Endodermal cell (in vitro differentiated cells): ENCODE data around the gene CCKAR. TPM values are rescaled to one million over a fixed set of nuclear protein-coding genes. Genes with fewer than 3 reads are reported as not detected.

Experiments used
- DNase-seq: peaks from one replicate; pipeline ENCODE4 v3.0.0-alpha.2; 2017
- H3K27ac ChIP-seq: 2 replicates; pipeline ENCODE4 v1.5.1; 2013; ENCODE audit warnings: mild to moderate bottlenecking, low read depth, low read length, moderate library complexity
- H3K27me3 ChIP-seq: 2 replicates; pipeline ENCODE4 v1.6.1; 2013; ENCODE audit warnings: mild to moderate bottlenecking, low read length, moderate library complexity; ENCODE audit not compliant: insufficient read depth, control insufficient read depth, poor library complexity, severe bottlenecking
- H3K36me3 ChIP-seq: 2 replicates; pipeline ENCODE4 v1.7.0; 2013; ENCODE audit warnings: mild to moderate bottlenecking, low read length, moderate library complexity; ENCODE audit not compliant: control insufficient read depth, insufficient read depth
- H3K4me1 ChIP-seq: one replicate; pipeline ENCODE4 v1.7.0; 2013; ENCODE audit warnings: low read length; ENCODE audit not compliant: control insufficient read depth, insufficient read depth
- H3K4me3 ChIP-seq: 2 replicates; pipeline ENCODE4 v1.5.1; 2013; ENCODE audit warnings: mild to moderate bottlenecking, low read length, moderate library complexity
- H3K9ac ChIP-seq: 2 replicates; pipeline ENCODE4 v1.6.1; 2013; ENCODE audit warnings: mild to moderate bottlenecking, low read length, moderate library complexity; ENCODE audit not compliant: poor library complexity, severe bottlenecking; ENCODE audit errors: extremely low read depth
- H3K9me3 ChIP-seq: 2 replicates; pipeline ENCODE4 v1.6.1; 2013; ENCODE audit warnings: mild to moderate bottlenecking, low read length, moderate library complexity; ENCODE audit not compliant: control insufficient read depth
- H3K27ac Mint-ChIP-seq: 2 replicates; pipeline ENCODE4 v1.8.0; 2020; ENCODE audit warnings: mixed read lengths
- H3K27me3 Mint-ChIP-seq: 2 replicates; pipeline ENCODE4 v1.8.0; 2021; ENCODE audit warnings: mild to moderate bottlenecking, mixed read lengths; ENCODE audit not compliant: insufficient read depth
- H3K36me3 Mint-ChIP-seq: 2 replicates; pipeline ENCODE4 v1.8.0; 2020; ENCODE audit warnings: low read depth, mixed read lengths
- H3K4me1 Mint-ChIP-seq: 2 replicates; pipeline ENCODE4 v1.8.0; 2020; ENCODE audit warnings: mixed read lengths
- H3K4me3 Mint-ChIP-seq: 2 replicates; pipeline ENCODE4 v1.8.0; 2020; ENCODE audit warnings: mild to moderate bottlenecking, moderate library complexity, mixed read lengths
- H3K9me3 Mint-ChIP-seq: 2 replicates; pipeline ENCODE4 v1.8.0; 2020; ENCODE audit warnings: mild to moderate bottlenecking, mixed read lengths
- WGBS, 2 experiments: methylation state at CpG; one replicate each; pipeline versions ENCODE4 v1.1.5 to v1.1.7; 2013; ENCODE audit warnings: missing lambda C conversion rate in 2 of 2, mixed read lengths in 1 of 2; ENCODE audit not compliant: insufficient coverage in 1 of 2, insufficient read length in 1 of 2; 5-methylcytosine and 5-hydroxymethylcytosine counted together
- total RNA-seq, 2 donors: library from RNA; stranded (reverse); fragmentation: NEBNext Ultra II Directional in 1 of 2; extraction: Animal tissue kit (Norgen Biotek cat#: 25700) in 1 of 2; gene quantifications; 2 replicates in 1 of 2; 3 replicates in 1 of 2; pipeline ENCODE4 v1.2.1, GENCODE V29; 2021
- TF ChIP-seq, protein P1 (sequence below): fragments of 200-600 bp; sonication (generic); conservative IDR thresholded peaks from 2 replicates; pipeline ENCODE4 v1.5.0; 2021; ENCODE audit warnings: antibody characterized with exemption, mild to moderate bottlenecking

CCKAR gene
- total RNA-seq, 2 donors from 2014 or later: not detected

DNA sequence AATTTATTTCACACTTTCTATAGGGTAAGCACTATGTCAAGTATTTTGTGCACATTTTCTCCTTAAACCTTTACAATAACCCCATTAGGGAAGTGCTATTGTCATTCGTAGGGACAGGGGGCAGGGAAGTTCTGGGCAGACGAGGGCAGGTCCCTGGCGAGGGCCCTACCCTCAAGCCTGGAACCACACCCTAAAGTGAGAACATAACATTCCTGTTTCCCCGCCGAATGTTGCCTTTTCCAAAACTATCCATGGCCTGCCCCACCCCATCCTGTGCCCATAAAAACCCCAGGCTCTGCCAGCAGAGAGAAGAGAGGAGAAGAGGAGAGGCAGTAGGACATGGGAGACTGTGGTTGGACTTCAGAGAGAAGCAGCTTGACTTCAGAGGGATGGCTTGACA lies 39.8 kb upstream of the CCKAR start:
- H3K9ac ChIP-seq: no peak overlapping the region
- DNase-seq: no peak
- no peak overlapping the region for H3K4me3 ChIP-seq
- H3K27me3 ChIP-seq: no peaks in the 10 kb centered on the region
- H3K4me1 Mint-ChIP-seq: no peaks in the 10 kb centered on the region
- no peaks in the 10 kb centered on the region for H3K27me3 Mint-ChIP-seq
- H3K36me3 Mint-ChIP-seq: no peaks in the 10 kb centered on the region
- no peaks in the 10 kb centered on the region for H3K9me3 ChIP-seq
- H3K9me3 Mint-ChIP-seq: peaks cover 2% of the 10 kb centered on the region
- no peaks in the 10 kb centered on the region for H3K4me1 ChIP-seq
- H3K27ac ChIP-seq: no peak overlapping the region
- 84 to 90% methylated on average over 3 to 5 of the region's 5 CpGs for WGBS, 2 experiments
- TF ChIP-seq, protein P1, sequence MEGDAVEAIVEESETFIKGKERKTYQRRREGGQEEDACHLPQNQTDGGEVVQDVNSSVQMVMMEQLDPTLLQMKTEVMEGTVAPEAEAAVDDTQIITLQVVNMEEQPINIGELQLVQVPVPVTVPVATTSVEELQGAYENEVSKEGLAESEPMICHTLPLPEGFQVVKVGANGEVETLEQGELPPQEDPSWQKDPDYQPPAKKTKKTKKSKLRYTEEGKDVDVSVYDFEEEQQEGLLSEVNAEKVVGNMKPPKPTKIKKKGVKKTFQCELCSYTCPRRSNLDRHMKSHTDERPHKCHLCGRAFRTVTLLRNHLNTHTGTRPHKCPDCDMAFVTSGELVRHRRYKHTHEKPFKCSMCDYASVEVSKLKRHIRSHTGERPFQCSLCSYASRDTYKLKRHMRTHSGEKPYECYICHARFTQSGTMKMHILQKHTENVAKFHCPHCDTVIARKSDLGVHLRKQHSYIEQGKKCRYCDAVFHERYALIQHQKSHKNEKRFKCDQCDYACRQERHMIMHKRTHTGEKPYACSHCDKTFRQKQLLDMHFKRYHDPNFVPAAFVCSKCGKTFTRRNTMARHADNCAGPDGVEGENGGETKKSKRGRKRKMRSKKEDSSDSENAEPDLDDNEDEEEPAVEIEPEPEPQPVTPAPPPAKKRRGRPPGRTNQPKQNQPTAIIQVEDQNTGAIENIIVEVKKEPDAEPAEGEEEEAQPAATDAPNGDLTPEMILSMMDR: no peak
- no peak overlapping the region for H3K27ac Mint-ChIP-seq
- H3K36me3 ChIP-seq: no peaks in the 10 kb centered on the region
- no peak overlapping the region for H3K4me3 Mint-ChIP-seq

DNA sequence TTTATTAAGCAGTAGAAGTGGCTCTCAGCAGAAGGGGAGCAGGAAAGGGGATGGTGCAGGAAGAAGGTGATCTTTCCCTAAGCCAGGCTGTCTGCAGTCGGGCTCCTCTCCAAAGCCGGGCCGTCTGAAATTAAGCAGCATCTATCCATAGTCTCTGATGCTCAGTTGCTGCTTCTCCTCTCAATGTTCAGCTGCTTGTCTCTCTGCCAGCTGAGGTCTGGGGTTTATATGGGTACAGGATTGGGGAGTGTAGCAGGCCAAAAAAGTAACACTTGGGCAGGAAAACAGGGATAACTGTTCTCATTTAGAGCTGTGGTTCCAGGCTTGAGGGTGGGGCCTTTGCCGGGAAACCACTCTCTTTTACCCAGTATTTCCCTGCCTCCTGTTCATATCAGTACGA lies 39.2 kb upstream of the CCKAR start:
- no peaks in the 10 kb centered on the region for H3K27me3 ChIP-seq
- no peak overlapping the region for H3K9ac ChIP-seq
- no peaks in the 10 kb centered on the region for H3K4me1 ChIP-seq
- Mint-ChIP-seq H3K27ac (no peak overlapping the region), H3K36me3 (no peaks in the 10 kb centered on the region), H3K4me3 (no peak overlapping the region), H3K9me3 (peaks cover 2% of the 10 kb centered on the region), H3K4me1 (no peaks in the 10 kb centered on the region), H3K27me3 (no peaks in the 10 kb centered on the region)
- H3K27ac ChIP-seq: no peak overlapping the region
- H3K36me3 ChIP-seq: no peaks in the 10 kb centered on the region
- no peak for DNase-seq
- TF ChIP-seq, protein P1: no peak
- WGBS, 2 experiments: 78 to 87% methylated on average over 4 to 5 of the region's 5 CpGs
- H3K9me3 ChIP-seq: no peaks in the 10 kb centered on the region
- H3K4me3 ChIP-seq: no peak overlapping the region

DNA sequence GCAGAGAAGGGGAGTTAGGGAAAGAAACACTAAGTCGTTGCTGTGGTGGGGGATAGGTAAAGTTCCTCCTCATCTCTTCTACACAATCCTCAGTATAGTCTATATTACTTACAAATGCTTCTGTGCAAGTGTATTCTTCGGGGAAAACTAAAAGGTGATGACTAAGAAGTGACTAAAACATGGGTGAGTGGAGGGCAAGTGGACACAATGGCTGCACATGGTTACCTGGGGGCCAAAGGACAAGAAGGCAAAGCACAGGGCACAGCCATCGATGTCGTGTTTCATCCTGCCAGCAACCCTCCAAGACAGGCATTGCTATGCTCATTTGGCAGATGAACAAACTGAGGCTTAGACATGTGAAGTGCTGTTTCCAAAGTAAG lies 35.5 kb upstream of the CCKAR start:
- no peak overlapping the region for H3K9ac ChIP-seq
- Mint-ChIP-seq H3K9me3 (peaks cover 2% of the 10 kb centered on the region), H3K27ac (no peak overlapping the region), H3K4me3 (no peak overlapping the region), H3K36me3 (no peaks in the 10 kb centered on the region), H3K4me1 (no peaks in the 10 kb centered on the region), H3K27me3 (no peaks in the 10 kb centered on the region)
- H3K36me3 ChIP-seq: no peaks in the 10 kb centered on the region
- DNase-seq: no peak
- TF ChIP-seq, protein P1: no peak
- no peaks in the 10 kb centered on the region for H3K27me3 ChIP-seq
- H3K4me3 ChIP-seq: no peak overlapping the region
- 87 to 100% methylated on average over 2 to 3 of the region's 4 CpGs for WGBS, 2 experiments
- H3K9me3 ChIP-seq: no peaks in the 10 kb centered on the region
- no peak overlapping the region for H3K27ac ChIP-seq
- H3K4me1 ChIP-seq: no peaks in the 10 kb centered on the region
